ENCODE results near the gene PDE4B.

DNA sequence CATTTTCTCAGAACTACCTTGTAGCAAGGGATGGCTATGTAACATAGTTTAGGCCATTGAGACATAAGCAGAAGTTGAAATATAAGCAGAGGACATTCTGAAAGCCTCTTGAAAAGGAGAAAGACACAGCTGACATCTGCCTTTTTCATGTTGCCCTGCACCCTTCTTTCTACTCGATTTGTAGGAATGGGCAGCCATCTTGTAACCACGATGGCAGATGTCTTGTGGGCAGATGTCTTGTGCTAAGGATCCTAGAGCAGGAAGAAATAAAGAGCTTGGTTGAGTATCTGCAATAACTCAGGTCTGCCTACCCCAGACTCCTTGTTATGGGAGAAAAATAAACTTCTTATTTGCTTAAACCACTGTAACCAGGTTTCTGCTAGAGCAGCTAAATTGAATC lies 351.0 kb downstream of the PDE4B start:
- TF ChIP-seq CTCF (conservative IDR thresholded peaks at IDR 0.05; ENCODE audit: low read length) (no peak), EZH2phosphoT487 (IDR thresholded peaks at IDR 0.05; ENCODE audit: borderline replicate concordance) (no peak)

Measured in Loucy (cell line).